Right atrium auricular region (tissue), 2 donors: ENCODE data around the gene RFC3. TPM values are rescaled to one million over a fixed set of nuclear protein-coding genes. Genes with fewer than 3 reads are reported as not detected.

Source experiments
- DNase-seq: peaks from one replicate; pipeline ENCODE4 v3.0.0-alpha.2; 2019; ENCODE audit warnings: low spot score
- H3K27ac ChIP-seq, 2 donors: fragments of 200-600 bp; sonication (generic); 1 replicate in 1 of 2; 2 replicates in 1 of 2; pipeline ENCODE4 v1.5.1; 2016 to 2019
- H3K27me3 ChIP-seq, 2 donors: fragments of 200-600 bp; sonication (generic); one replicate each; pipeline versions ENCODE4 v1.5.1 to v1.6.0; 2017 to 2019
- H3K36me3 ChIP-seq: fragments of 200-600 bp; sonication (generic); one replicate; pipeline ENCODE4 v1.5.1; 2016
- H3K4me1 ChIP-seq, 2 donors: fragments of 200-600 bp; sonication (generic); one replicate each; pipeline versions ENCODE4 v1.5.1 to v1.6.0; 2017 to 2019
- H3K4me3 ChIP-seq, 2 donors: fragments of 200-600 bp; sonication (generic); 1 replicate in 1 of 2; 2 replicates in 1 of 2; pipeline ENCODE4 v1.5.1; 2017 to 2019; ENCODE audit warnings: mild to moderate bottlenecking in 1 of 2, moderate library complexity in 1 of 2
- H3K9me3 ChIP-seq, 2 donors: fragments of 200-600 bp; sonication (generic); one replicate each; pipeline ENCODE4 v1.5.1; 2019
- total RNA-seq, 2 donors: library from RNA; depleted of rRNA; stranded (reverse); fragments of >200 nt; gene quantifications; one replicate each; pipeline ENCODE4 v1.1.0, GENCODE V29; 2016
- TF ChIP-seq, protein P1 (sequence below), 2 donors: fragments of 200-600 bp; sonication (generic); IDR thresholded peaks; one replicate each; pipeline ENCODE4 v1.5.1; 2019; ENCODE audit warnings: antibody characterized with exemption in 2 of 2

RFC3 gene
- total RNA-seq, 2 donors from 2014 or later, result 3.3 to 4.9 TPM

GRCh38 chr13:33863188-33863789 is 45.3 kb downstream of the RFC3 start:
- TF ChIP-seq, protein P1, sequence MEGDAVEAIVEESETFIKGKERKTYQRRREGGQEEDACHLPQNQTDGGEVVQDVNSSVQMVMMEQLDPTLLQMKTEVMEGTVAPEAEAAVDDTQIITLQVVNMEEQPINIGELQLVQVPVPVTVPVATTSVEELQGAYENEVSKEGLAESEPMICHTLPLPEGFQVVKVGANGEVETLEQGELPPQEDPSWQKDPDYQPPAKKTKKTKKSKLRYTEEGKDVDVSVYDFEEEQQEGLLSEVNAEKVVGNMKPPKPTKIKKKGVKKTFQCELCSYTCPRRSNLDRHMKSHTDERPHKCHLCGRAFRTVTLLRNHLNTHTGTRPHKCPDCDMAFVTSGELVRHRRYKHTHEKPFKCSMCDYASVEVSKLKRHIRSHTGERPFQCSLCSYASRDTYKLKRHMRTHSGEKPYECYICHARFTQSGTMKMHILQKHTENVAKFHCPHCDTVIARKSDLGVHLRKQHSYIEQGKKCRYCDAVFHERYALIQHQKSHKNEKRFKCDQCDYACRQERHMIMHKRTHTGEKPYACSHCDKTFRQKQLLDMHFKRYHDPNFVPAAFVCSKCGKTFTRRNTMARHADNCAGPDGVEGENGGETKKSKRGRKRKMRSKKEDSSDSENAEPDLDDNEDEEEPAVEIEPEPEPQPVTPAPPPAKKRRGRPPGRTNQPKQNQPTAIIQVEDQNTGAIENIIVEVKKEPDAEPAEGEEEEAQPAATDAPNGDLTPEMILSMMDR (IDR thresholded peaks at IDR 0.05), result no peak
- H3K36me3 ChIP-seq, result no peaks in the 10 kb centered on the region
- DNase-seq, result no peak
- no peaks in the 10 kb centered on the region for H3K9me3 ChIP-seq
- no peaks in the 10 kb centered on the region for H3K27me3 ChIP-seq
- H3K4me3 ChIP-seq, result no peak overlapping the region
- no peak overlapping the region for H3K27ac ChIP-seq
- H3K4me1 ChIP-seq, result no peaks in the 10 kb centered on the region

- Histone ChIP-seq H3K36me3 (no peaks in the 10 kb centered on the region), H3K27me3 (no peaks in the 10 kb centered on the region), H3K4me1 (no peaks in the 10 kb centered on the region), H3K9me3 (no peaks in the 10 kb centered on the region), H3K4me3 (no peak overlapping the region), H3K27ac (no peak overlapping the region)
- DNase-seq, result no peak
- TF ChIP-seq, protein P1 (IDR thresholded peaks at IDR 0.05), result no peak
Observed at GRCh38 chr13:33865945-33866344, 48.0 kb downstream of the RFC3 start.

DNA sequence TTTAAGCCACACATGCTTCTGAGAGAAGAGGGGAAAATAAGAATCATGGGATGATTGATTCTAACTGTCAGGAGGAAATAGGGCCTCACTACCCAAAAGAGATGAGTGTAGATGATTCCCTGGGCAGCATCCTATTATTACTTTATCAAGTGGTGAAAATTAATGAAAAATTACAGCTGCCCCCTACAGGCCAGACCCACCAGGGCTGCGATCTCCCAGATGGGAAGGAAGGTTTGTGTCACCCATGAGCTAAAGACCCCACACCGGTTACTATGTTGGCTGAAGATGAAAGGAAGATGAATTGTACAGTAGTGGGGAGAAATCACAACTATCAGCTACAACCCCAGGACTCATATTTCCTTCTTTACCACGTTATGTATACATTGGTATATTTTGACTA is 49.5 kb downstream of the RFC3 start:
- Histone ChIP-seq H3K4me3 (no peak overlapping the region), H3K27ac (no peak overlapping the region)
- DNase-seq, result no peak

GRCh38 chr13:33868343-33868994 is 50.5 kb downstream of the RFC3 start:
- H3K4me3 ChIP-seq, result no peak overlapping the region
- no peaks in the 10 kb centered on the region for H3K9me3 ChIP-seq
- TF ChIP-seq, protein P1 (IDR thresholded peaks at IDR 0.05), result no peak
- no peaks in the 10 kb centered on the region for H3K4me1 ChIP-seq
- H3K27me3 ChIP-seq, result no peaks in the 10 kb centered on the region
- H3K36me3 ChIP-seq, result no peaks in the 10 kb centered on the region
- no peak overlapping the region for H3K27ac ChIP-seq
- DNase-seq, result no peak

More for the DNA sequence above, 49.5 kb downstream of the RFC3 start:
- Histone ChIP-seq H3K4me1 (no peaks in the 10 kb centered on the region), H3K36me3 (no peaks in the 10 kb centered on the region), H3K9me3 (no peaks in the 10 kb centered on the region), H3K27me3 (no peaks in the 10 kb centered on the region)
- TF ChIP-seq, protein P1 (IDR thresholded peaks at IDR 0.05), result no peak

DNA sequence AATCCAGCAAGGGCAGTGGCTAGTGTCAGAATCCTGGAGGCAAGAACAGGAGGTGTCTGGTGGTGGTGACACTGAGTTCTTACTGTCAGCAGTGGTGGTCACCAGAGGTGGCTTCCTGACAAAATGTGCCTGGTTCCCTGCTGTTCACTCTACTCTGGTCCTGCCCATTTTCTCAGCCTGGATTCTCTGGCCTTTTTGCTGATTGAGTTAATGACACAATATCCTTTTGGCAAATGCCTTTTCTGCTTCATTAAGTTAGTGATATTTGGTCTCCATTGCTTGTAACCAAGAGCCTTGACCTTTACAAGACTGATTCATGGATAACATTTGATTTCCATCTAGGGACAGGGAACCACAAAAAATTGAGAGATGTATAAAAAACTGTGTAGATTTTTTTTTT is 51.1 kb downstream of the RFC3 start:
- TF ChIP-seq, protein P1 (IDR thresholded peaks at IDR 0.05), result no peak

More for the DNA sequence above, 51.1 kb downstream of the RFC3 start:
- Histone ChIP-seq H3K36me3 (no peaks in the 10 kb centered on the region), H3K27ac (no peak overlapping the region), H3K4me1 (no peaks in the 10 kb centered on the region), H3K9me3 (no peaks in the 10 kb centered on the region), H3K27me3 (no peaks in the 10 kb centered on the region), H3K4me3 (no peak overlapping the region)
- DNase-seq, result no peak
